HepG2 (cell line): ENCODE results near the gene CHRNB1. TPM values are rescaled to one million over a fixed set of nuclear protein-coding genes. Genes with fewer than 3 reads are reported as not detected.

Experiments used
- ATF7 ChIP-seq, 2 experiments: fragments of 450-650 bp in 1 of 2; sonication (generic) in 1 of 2; formaldehyde crosslinking in 1 of 2; IDR thresholded peaks; 2 replicates each; pipeline versions ENCODE4 v1.4.0 to v1.6.1; 2016 to 2020; ENCODE audit warnings: antibody characterized with exemption in 1 of 2, mild to moderate bottlenecking in 1 of 2, missing genetic modification reagents in 1 of 2
- BORCS8-MEF2B ChIP-seq: sonication (generic); formaldehyde crosslinking; IDR thresholded peaks from 2 replicates; pipeline ENCODE4 v1.8.0; 2022; ENCODE audit warnings: mild to moderate bottlenecking, missing genetic modification reagents
- EEA1 ChIP-seq: sonication (generic); formaldehyde crosslinking; IDR thresholded peaks from 2 replicates; pipeline ENCODE4 v1.5.1; 2020; ENCODE audit warnings: mild to moderate bottlenecking, missing genetic modification reagents, borderline replicate concordance
- MAZ ChIP-seq, 2 experiments: sonication (generic) in 1 of 2; formaldehyde crosslinking in 1 of 2; IDR thresholded peaks; 2 replicates each; pipeline versions ENCODE4 v1.5.0 to v1.6.1; 2012 to 2020; ENCODE audit warnings: low read depth in 2 of 2, mild to moderate bottlenecking in 2 of 2, borderline replicate concordance in 1 of 2, improper control_type of control experiment in 1 of 2, low read length in 1 of 2, missing genetic modification reagents in 1 of 2, moderate library complexity in 1 of 2
- MBD4 ChIP-seq: IDR thresholded peaks from 2 replicates; pipeline ENCODE4 v1.6.1; 2012; ENCODE audit warnings: low read length, inconsistent platforms, borderline replicate concordance
- POGZ ChIP-seq: sonication (generic); formaldehyde crosslinking; IDR thresholded peaks from 2 replicates; pipeline ENCODE4 v1.4.0; 2020; ENCODE audit warnings: mild to moderate bottlenecking, missing genetic modification reagents
- ZFP41 ChIP-seq: sonication (generic); formaldehyde crosslinking; IDR thresholded peaks from 2 replicates; pipeline ENCODE4 v1.4.0; 2020; ENCODE audit warnings: mild to moderate bottlenecking, missing genetic modification reagents, borderline replicate concordance
- ZNF451 ChIP-seq: sonication (generic); formaldehyde crosslinking; IDR thresholded peaks from 2 replicates; pipeline ENCODE4 v1.5.0; 2020; ENCODE audit warnings: mild to moderate bottlenecking, missing genetic modification reagents
- ZNF781 ChIP-seq: sonication (generic); formaldehyde crosslinking; IDR thresholded peaks from 2 replicates; pipeline ENCODE4 v1.5.1; 2020; ENCODE audit warnings: borderline replicate concordance, mild to moderate bottlenecking, missing genetic modification reagents; ENCODE audit errors: not compliant biosample characterization
- polyA plus RNA-seq, 8 experiments: library from polyadenylated mRNA; depleted of rRNA in 3 of 8; stranded (reverse) in 7 of 8; unstranded in 1 of 8; fragments of >200 nt; fragmentation: Illumina TruSeq in 4 of 8; extraction: Trizol in 4 of 8; gene quantifications; 2 replicates each; pipeline versions ENCODE4 v1.2.1 to v1.2.3, GENCODE V29; 2011 to 2016; ENCODE audit warnings: low read depth in 4 of 8, missing spikeins in 1 of 8, mixed read lengths in 1 of 8; ENCODE audit not compliant: insufficient read depth in 1 of 8
- total RNA-seq, 5 experiments: library from RNA; depleted of rRNA; stranded (reverse); fragments of >200 nt; fragmentation: Illumina TruSeq; extraction: Trizol; gene quantifications; 2 replicates each; pipeline ENCODE4 v1.2.3, GENCODE V29; 2016; ENCODE audit warnings: low read depth in 1 of 5
- TF ChIP-seq, protein P1 (sequence below): sonication (generic); formaldehyde crosslinking; IDR thresholded peaks from 2 replicates; pipeline ENCODE4 v1.8.0; 2023; ENCODE audit warnings: mild to moderate bottlenecking, missing genetic modification reagents
- TF ChIP-seq, protein P2 (sequence below), 2 experiments: fragments of 450-650 bp in 1 of 2; sonication (generic) in 1 of 2; formaldehyde crosslinking in 1 of 2; IDR thresholded peaks; 2 replicates each; pipeline versions ENCODE4 v1.6.1 to v1.8.0; 2016 to 2022; ENCODE audit warnings: antibody characterized with exemption in 1 of 2, mild to moderate bottlenecking in 1 of 2, missing genetic modification reagents in 1 of 2
- TF ChIP-seq, protein P3 (sequence below): sonication (generic); formaldehyde crosslinking; IDR thresholded peaks from 2 replicates; pipeline ENCODE4 v1.8.1; 2023; ENCODE audit warnings: mild to moderate bottlenecking, inconsistent platforms, moderate library complexity, missing genetic modification reagents, borderline replicate concordance

Gene CHRNB1
- total and polyA plus RNA-seq, 2 of the 13 experiments (the other 11 are each of a cell fraction or from before 2014, with no cell fraction given), result 5.4 to 33.7 TPM

DNA sequence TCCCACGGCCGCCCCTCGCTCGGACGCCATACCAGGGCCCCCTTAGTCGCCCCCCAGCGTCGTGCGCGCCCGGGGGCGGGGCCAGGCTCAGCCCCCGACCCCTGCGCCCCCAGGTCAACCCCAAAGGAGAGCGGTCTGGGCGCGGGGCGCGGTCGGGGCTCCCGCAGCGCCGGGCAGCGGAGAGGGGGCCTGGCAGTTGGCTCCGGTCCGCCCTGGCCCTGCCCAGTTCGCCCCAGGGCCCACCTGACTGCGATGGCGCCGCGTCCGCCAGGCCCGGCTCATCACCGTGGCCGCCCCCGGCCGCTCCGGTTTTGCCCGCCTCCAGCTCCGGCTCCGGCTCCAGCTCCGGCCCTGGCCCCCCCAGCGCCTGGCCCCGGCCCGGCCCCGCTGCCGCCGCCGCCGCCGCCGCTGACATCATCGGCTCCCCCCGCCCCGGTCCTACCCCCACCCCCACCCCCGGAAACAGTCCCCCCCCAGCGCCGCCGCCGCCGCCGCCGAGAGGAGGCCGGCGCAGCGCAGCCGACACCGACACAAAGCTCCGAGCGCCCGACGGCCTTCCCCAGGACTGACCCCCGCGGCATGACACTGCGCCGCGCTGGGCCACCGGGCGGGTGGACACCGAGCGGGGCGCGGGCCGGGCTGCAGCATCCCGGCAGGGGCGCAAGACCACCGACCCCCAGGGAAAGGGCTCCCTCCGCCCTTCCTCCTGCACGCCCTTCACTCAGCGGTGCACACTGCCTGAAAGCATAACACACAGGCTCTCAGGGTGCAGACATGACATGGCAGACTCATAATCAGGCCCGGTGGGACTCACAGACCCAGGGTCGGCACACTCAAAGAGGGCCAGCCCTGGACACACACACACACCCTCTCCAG lies 34.6 kb downstream of the CHRNB1 start, which contains the start of gene ZBTB4 (continued):
- no peak for TF ChIP-seq MBD4
- TF ChIP-seq, protein P1, sequence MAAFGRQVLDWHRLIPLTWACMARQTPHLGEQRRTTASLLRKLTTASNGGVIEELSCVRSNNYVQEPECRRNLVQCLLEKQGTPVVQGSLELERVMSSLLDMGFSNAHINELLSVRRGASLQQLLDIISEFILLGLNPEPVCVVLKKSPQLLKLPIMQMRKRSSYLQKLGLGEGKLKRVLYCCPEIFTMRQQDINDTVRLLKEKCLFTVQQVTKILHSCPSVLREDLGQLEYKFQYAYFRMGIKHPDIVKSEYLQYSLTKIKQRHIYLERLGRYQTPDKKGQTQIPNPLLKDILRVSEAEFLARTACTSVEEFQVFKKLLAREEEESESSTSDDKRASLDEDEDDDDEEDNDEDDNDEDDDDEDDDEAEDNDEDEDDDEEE (CRISPR knock-in tag), result no peak
- TF ChIP-seq MAZ (IDR thresholded peaks at IDR 0.05; ENCODE audit: borderline replicate concordance, low read depth, low read length), result no peak
- no peak for TF ChIP-seq MAZ (CRISPR knock-in tag; IDR thresholded peaks at IDR 0.05; ENCODE audit: low read depth)
- no peak for TF ChIP-seq ZNF451 (CRISPR knock-in tag)
- TF ChIP-seq, protein P2, sequence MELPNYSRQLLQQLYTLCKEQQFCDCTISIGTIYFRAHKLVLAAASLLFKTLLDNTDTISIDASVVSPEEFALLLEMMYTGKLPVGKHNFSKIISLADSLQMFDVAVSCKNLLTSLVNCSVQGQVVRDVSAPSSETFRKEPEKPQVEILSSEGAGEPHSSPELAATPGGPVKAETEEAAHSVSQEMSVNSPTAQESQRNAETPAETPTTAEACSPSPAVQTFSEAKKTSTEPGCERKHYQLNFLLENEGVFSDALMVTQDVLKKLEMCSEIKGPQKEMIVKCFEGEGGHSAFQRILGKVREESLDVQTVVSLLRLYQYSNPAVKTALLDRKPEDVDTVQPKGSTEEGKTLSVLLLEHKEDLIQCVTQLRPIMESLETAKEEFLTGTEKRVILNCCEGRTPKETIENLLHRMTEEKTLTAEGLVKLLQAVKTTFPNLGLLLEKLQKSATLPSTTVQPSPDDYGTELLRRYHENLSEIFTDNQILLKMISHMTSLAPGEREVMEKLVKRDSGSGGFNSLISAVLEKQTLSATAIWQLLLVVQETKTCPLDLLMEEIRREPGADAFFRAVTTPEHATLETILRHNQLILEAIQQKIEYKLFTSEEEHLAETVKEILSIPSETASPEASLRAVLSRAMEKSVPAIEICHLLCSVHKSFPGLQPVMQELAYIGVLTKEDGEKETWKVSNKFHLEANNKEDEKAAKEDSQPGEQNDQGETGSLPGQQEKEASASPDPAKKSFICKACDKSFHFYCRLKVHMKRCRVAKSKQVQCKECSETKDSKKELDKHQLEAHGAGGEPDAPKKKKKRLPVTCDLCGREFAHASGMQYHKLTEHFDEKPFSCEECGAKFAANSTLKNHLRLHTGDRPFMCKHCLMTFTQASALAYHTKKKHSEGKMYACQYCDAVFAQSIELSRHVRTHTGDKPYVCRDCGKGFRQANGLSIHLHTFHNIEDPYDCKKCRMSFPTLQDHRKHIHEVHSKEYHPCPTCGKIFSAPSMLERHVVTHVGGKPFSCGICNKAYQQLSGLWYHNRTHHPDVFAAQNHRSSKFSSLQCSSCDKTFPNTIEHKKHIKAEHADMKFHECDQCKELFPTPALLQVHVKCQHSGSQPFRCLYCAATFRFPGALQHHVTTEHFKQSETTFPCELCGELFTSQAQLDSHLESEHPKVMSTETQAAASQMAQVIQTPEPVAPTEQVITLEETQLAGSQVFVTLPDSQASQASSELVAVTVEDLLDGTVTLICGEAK (IDR thresholded peaks at IDR 0.05), result no peak
- TF ChIP-seq, protein P2 (CRISPR knock-in tag; IDR thresholded peaks at IDR 0.05), result no peak
- 0 out of 2 replicates have a peak, but pooled peaks have one; percentile 11 for TF ChIP-seq EEA1
- TF ChIP-seq ZFP41 (CRISPR knock-in tag), result no peak
- TF ChIP-seq ATF7 (IDR thresholded peaks at IDR 0.05), result no peak
- peak; percentile 54; the same call in 1 of the 2 replicates for TF ChIP-seq ATF7 (CRISPR knock-in tag; IDR thresholded peaks at IDR 0.05)
- TF ChIP-seq, protein P3, sequence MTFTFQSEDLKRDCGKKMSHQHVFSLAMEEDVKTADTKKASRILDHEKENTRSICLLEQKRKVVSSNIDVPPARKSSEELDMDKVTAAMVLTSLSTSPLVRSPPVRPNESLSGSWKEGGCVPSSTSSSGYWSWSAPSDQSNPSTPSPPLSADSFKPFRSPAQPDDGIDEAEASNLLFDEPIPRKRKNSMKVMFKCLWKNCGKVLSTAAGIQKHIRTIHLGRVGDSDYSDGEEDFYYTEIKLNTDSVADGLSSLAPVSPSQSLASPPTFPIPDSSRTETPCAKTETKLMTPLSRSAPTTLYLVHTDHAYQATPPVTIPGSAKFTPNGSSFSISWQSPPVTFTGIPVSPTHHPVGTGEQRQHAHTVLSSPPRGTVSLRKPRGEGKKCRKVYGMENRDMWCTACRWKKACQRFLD (CRISPR knock-in tag), result no peak
- TF ChIP-seq ZNF781 (CRISPR knock-in tag), result no peak
- no peak for TF ChIP-seq POGZ (CRISPR knock-in tag)
- peak; percentile 14; the same call in 1 of the 2 replicates for TF ChIP-seq BORCS8-MEF2B (CRISPR knock-in tag)
